Natural killer cell treated with Interleukin-12 subunit alpha and Interleukin-12 subunit beta and Interleukin-15 and Interleukin-18, amount 100 ng/mL, for 72 hours (primary cell): ENCODE results near the gene OR10H2. TPM values are rescaled to one million over a fixed set of nuclear protein-coding genes. Genes with fewer than 3 reads are reported as not detected.
"Not testable (repeated sequence)": the region's sequence is repeated elsewhere in the genome, so short reads cannot be mapped to it uniquely, and the experiment has no call there.

Source experiments
- ATAC-seq, 2 donors: fragments of 150-1000 bp; cut with Tn5 transposase in 1 of 2; sonication (Bioruptor Pico), chemical (Tn5 transposase) in 1 of 2; 2 replicates each; pipeline ENCODE4 v1.10.0; 2021
- DNase-seq: peaks from one replicate; pipeline ENCODE4 v3.0.0; 2022; ENCODE audit warnings: low spot score
- H3K27ac Mint-ChIP-seq, 2 donors: 1 replicate in 1 of 2; 2 replicates in 1 of 2; pipeline ENCODE4 v1.8.0; 2022; ENCODE audit warnings: mixed read lengths in 2 of 2, mild to moderate bottlenecking in 1 of 2, moderate library complexity in 1 of 2
- H3K27me3 Mint-ChIP-seq, 2 donors: 1 replicate in 1 of 2; 2 replicates in 1 of 2; pipeline ENCODE4 v1.8.0; 2022; ENCODE audit warnings: mixed read lengths in 2 of 2
- H3K36me3 Mint-ChIP-seq: one replicate; pipeline ENCODE4 v1.8.0; 2022; ENCODE audit warnings: mixed read lengths
- H3K4me1 Mint-ChIP-seq, 2 donors: 1 replicate in 1 of 2; 2 replicates in 1 of 2; pipeline ENCODE4 v1.8.0; 2022; ENCODE audit warnings: low read depth in 2 of 2, mixed read lengths in 2 of 2, mild to moderate bottlenecking in 1 of 2
- H3K4me3 Mint-ChIP-seq: one replicate; pipeline ENCODE4 v1.8.0; 2022; ENCODE audit warnings: mixed read lengths
- H3K9me3 Mint-ChIP-seq: 2 replicates; pipeline ENCODE4 v1.8.0; 2022; ENCODE audit warnings: mixed read lengths
- total RNA-seq, 2 donors: library from RNA; stranded (reverse); gene quantifications; one replicate each; pipeline ENCODE4 v1.2.3, GENCODE V29; 2022

OR10H2 gene
- total RNA-seq, 2 donors from 2014 or later: not detected

DNA sequence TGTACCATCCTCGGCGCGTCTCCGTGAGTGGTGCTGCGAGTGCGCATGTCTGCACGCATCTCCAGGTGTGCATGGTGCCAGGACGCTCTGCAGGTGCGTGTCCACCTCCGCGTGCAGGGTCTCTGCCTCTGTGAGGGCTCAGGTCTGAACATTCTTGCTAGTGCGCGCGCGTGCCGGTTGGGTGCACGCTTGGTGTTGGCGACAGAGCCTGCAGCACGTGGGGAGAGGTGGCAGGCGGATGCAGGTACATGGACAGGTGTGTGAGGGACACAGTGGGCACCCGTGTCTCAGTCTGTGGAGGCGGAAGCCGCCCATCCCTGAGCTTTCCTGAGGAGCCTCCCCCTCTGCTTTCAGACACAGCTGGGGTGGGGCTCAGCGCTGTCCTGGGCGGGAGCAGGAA lies 4.9 kb upstream of the OR10H2 start:
- DNase-seq (no peak), ATAC-seq (no peak)
- H3K4me3 Mint-ChIP-seq: no peak overlapping the region
- peaks cover 51 to 66% of the 10 kb centered on the region in 2 donors for H3K27me3 Mint-ChIP-seq
- H3K27ac Mint-ChIP-seq: no peak overlapping the region
- no peaks in the 10 kb centered on the region for H3K36me3 Mint-ChIP-seq
- H3K9me3 Mint-ChIP-seq: no peaks in the 10 kb centered on the region
- H3K4me1 Mint-ChIP-seq: peaks cover 0 to 4% of the 10 kb centered on the region in 2 donors

DNA sequence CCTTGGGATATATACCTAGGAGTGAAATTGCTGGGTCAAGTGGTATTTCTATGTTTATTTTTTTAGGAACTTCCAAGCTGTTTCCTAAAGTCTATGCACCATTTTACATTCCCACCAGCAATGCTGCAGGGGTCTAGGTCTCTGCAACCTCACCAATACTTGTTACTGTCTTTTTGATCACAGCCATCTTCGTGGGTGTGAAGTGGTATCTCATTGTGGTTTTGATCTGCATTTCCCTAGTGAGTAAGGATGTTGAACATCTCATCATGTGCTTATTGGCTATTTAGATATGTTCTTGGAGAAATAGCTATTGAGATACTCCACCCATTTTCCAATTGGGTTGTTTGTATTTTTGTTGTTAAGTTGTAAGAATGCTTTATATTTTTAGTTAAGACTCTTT lies 2.7 kb downstream of the OR10H2 start:
- H3K27me3 Mint-ChIP-seq: peaks cover 31 to 33% of the 10 kb centered on the region in 2 donors
- ATAC-seq: peak in 1 of 2 donors; percentile 57
- DNase-seq: no peak
- H3K36me3 Mint-ChIP-seq: no peaks in the 10 kb centered on the region
- no peak overlapping the region for H3K27ac Mint-ChIP-seq
- no peaks in the 10 kb centered on the region for H3K9me3 Mint-ChIP-seq
- peaks cover 15 to 17% of the 10 kb centered on the region in 2 donors for H3K4me1 Mint-ChIP-seq
- H3K4me3 Mint-ChIP-seq: no peak overlapping the region

DNA sequence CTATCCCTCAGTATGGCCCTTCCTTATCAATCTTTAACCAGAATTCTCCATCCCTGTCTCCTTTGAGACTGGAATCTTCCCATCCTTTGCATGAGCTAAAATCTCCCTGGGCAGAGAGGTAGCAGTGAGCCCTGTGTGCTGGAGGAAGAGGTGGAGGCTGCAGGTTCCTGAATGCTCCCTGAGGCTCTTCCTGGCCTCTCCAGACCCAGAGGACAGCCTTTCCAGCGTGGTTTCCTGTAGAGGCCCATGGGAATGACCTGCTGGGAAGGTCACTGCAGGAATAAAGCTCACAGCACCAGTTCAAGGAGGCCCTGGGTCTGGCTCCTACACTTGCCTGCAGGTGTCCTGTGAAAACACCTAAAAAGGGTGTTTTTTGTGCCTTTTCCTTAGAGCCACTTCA lies 4.6 kb downstream of the OR10H2 start:
- Mint-ChIP-seq H3K4me3 (no peak overlapping the region), H3K9me3 (no peaks in the 10 kb centered on the region), H3K36me3 (no peaks in the 10 kb centered on the region)

DNA sequence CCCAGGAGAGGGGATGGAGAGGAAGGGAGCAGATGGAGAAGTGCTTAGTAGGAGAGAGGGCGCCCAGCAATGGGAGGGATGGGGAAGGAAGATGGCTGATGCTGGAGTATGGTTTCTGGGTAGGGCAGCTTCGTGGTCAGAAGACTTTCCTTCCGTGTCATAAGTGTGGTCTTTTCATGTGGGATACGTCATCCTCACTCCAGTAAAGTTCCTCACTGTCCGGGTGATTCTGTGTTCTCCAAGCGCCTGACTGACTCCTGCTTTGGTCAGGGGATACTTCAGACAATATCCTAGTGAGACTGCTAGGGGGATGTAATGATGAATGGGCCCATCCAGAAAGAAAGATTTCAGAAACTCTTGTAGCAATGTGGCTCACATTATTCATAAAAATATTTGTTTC lies 6.1 kb downstream of the OR10H2 start:
- ATAC-seq (no peak), DNase-seq (no peak)
- H3K4me3 Mint-ChIP-seq: no peak overlapping the region
- no peaks in the 10 kb centered on the region for H3K9me3 Mint-ChIP-seq
- peaks cover 18 to 21% of the 10 kb centered on the region in 2 donors for H3K27me3 Mint-ChIP-seq
- H3K27ac Mint-ChIP-seq: no peak overlapping the region
- H3K4me1 Mint-ChIP-seq: peaks cover 11 to 17% of the 10 kb centered on the region in 2 donors
- H3K36me3 Mint-ChIP-seq: no peaks in the 10 kb centered on the region

More for the DNA sequence above, 4.6 kb downstream of the OR10H2 start:
- Mint-ChIP-seq H3K27ac (no peak overlapping the region), H3K27me3 (peaks cover 22 to 23% of the 10 kb centered on the region in 2 donors), H3K4me1 (peaks cover 12 to 17% of the 10 kb centered on the region in 2 donors)
- DNase-seq: no peak
- no peak for ATAC-seq

DNA sequence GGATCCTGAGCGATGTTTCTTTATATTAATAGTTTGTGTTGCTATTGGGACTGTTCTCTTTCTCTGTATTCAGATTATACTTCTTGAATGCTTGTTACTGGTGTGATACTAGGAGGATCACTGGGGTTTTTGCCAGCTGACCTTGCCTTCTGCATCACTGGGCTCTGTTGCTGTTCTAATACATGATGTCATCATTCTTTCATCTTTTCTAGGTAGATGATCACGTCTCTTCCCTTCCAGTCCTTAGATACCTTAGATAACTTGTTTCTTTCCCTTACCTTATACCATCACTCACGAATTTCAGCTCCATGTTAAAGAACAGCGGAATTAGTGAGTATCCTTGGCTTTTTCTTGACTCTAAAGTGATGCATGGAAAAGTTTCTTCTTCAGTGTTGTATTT lies 9.9 kb downstream of the OR10H2 start, which contains the start of gene OR10H3:
OR10H3 (plus strand) TSS at position 264 of the 400 bp plus-strand sequence. CDS start 3,408 bp downstream, outside the sequence.
- Mint-ChIP-seq H3K27ac (no peak within 1 kb of the TSS), H3K36me3 (peaks cover 15% of the 10 kb centered on the region)

DNA sequence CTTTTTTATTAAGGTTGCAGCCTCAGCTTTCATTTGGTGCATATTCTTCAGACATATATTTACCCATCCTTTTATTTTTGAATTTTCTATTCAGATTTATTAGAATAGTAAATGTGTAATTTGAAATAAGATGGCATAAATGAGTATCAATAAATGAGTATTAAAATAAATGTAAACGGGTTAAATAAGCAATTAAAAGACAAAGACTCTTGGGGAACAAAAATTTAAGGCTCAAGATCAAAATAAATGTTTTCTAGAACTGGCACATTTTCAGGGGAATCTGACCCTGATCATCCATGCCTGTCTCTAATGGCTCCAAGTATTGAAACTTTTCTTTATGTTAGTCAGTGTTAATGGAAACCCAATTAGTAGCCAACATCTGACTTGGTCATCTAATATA lies 13.0 kb downstream of the OR10H2 start:
- no peaks in the 10 kb centered on the region for H3K4me1 Mint-ChIP-seq
- peaks cover 15% of the 10 kb centered on the region for H3K36me3 Mint-ChIP-seq
- ATAC-seq (no peak), DNase-seq (no peak)
- H3K4me3 Mint-ChIP-seq: no peak overlapping the region
- peaks cover 9% of the 10 kb centered on the region for H3K9me3 Mint-ChIP-seq
- H3K27me3 Mint-ChIP-seq: peaks cover 32 to 49% of the 10 kb centered on the region in 2 donors
- no peak overlapping the region for H3K27ac Mint-ChIP-seq

More for the DNA sequence above, 9.9 kb downstream of the OR10H2 start, which contains the start of gene OR10H3:
- Mint-ChIP-seq H3K4me1 (no peaks in the 10 kb centered on the region), H3K27me3 (peaks cover 36 to 41% of the 10 kb centered on the region in 2 donors), H3K9me3 (peaks cover 9% of the 10 kb centered on the region), H3K4me3 (no peak within 1 kb of the TSS)
- ATAC-seq (no peak), DNase-seq (no peak)

DNA sequence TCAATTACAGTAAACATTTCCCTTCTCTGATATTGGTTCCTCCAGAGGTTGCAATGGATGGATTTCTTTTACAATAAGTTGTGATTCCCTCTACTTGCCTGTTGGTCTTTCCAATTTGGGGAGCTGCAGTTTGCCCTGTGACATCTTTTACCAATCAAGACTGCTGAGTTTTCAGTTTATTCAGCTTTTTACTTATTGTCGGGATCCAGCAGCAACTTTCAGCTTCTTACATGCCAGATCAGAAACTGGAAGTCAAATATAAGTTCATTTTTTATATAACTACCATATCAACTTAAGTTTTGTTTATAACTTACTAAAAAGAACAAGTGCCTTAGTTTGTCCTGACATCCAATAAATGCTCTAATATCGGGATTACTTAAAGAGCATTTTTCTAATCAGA lies 20.4 kb downstream of the OR10H2 start:
- Mint-ChIP-seq H3K4me1 (no peaks in the 10 kb centered on the region), H3K36me3 (no peaks in the 10 kb centered on the region), H3K27me3 (peaks cover 25 to 67% of the 10 kb centered on the region in 2 donors), H3K9me3 (no peaks in the 10 kb centered on the region), H3K4me3 (no peak overlapping the region), H3K27ac (no peak overlapping the region)
- ATAC-seq: no peak
- DNase-seq: no peak

DNA sequence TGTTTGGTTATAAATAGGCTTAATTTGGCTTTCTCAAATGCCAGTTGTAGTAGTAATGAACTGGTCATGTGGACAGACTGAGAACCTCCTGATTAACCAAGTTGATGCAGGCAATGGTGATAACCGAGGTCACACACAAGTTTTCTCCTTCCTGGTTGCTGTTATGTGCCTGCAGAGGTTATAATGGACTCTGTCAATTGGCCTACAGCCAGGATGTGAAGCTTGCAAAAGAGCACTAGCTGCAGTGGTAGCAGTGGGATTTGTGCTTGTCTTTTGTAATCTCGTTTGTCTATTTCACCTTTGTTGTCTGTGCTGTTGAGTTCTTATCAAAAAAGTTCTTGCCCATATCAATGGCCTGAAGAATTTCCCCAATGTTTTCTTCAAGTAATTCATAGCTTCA lies 30.6 kb downstream of the OR10H2 start:
- ATAC-seq: no peak
- Mint-ChIP-seq H3K9me3 (no peaks in the 10 kb centered on the region), H3K4me3 (no peak overlapping the region), H3K27ac (no peak overlapping the region), H3K27me3 (peaks cover 48 to 66% of the 10 kb centered on the region in 2 donors), H3K4me1 (peaks cover 3 to 5% of the 10 kb centered on the region in 2 donors), H3K36me3 (no peaks in the 10 kb centered on the region)
- no peak for DNase-seq

DNA sequence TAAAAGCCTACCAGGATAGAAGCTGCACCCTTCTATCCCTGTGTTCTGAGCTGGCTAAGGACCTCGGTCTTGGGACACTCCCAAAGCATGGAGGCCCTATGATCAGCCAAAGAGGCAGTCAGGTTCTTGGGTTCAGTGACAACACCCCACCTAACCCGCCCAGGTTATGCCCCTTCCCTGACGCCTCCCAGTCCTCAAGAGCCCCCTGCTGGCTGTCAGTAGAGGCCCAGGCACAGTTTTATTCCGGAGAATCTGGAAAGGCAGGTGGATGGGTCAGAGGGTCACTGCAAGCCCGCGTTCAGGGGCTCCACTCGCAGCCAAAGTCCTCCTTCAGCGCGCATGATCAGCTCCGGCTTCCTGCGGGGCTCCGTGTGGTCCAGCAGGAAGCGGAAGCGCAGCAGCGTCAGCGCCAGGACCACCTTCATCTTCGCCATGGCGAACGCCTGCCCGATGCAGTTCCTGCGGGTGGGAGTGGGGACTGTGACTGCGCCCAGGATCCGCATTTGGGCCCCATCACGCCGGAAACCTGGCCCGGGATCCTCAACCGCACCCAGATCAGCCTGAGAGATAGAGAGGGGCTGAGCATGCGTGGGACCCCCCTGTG lies 32.2 kb downstream of the OR10H2 start:
- Mint-ChIP-seq H3K36me3 (no peaks in the 10 kb centered on the region), H3K9me3 (no peaks in the 10 kb centered on the region), H3K27me3 (peaks cover 43 to 61% of the 10 kb centered on the region in 2 donors), H3K27ac (no peak overlapping the region), H3K4me1 (peaks cover 3 to 5% of the 10 kb centered on the region in 2 donors), H3K4me3 (no peak overlapping the region)
- ATAC-seq (no peak), DNase-seq (no peak)

DNA sequence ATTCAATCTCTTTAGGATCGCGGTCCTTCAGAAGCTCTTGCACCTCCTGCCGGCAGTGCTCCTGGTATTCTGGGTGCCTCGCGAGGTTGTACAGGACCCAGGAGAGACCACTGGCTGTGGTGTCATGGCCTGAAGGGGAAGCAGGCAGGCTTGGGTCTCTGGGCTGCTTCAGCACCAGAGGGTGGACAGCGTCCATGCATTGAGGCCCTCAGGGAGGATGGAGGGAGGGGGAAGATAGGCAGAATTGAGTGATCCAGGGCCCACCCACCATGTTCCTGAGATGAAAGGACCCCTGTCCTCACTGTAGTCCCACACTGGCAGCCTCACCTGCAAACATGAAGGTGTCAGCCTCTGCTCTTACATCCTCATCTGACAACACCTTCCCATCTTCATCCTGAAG lies 41.8 kb downstream of the OR10H2 start:
- Mint-ChIP-seq H3K9me3 (no peaks in the 10 kb centered on the region), H3K4me3 (no peak overlapping the region), H3K27ac (no peak overlapping the region), H3K4me1 (no peaks in the 10 kb centered on the region), H3K36me3 (no peaks in the 10 kb centered on the region), H3K27me3 (peaks cover 30 to 65% of the 10 kb centered on the region in 2 donors)
- DNase-seq: no peak
- no peak for ATAC-seq

DNA sequence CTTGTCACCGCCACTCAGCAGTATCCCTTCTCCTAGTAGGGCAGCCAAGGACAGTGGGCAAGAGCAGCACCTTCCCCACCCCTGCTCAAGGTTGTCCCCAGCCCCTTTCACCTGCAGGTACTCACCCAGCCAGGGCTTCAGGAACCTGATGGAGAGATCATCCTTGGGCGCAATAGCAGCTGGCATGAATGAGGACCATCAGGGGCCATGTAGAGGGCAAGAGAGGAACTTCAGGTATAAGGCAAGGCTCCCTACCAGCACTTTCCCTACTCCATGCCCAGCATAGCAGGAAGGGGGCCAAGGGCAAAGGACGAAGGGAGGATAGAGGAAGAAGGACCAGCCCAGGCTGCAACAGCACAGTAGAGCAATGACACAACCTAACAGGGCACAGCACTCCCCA lies 46.3 kb downstream of the OR10H2 start:
- peaks cover 27 to 65% of the 10 kb centered on the region in 2 donors for H3K27me3 Mint-ChIP-seq
- H3K36me3 Mint-ChIP-seq, H3K27ac Mint-ChIP-seq, H3K9me3 Mint-ChIP-seq, H3K4me1 Mint-ChIP-seq, H3K4me3 Mint-ChIP-seq, DNase-seq, ATAC-seq: not testable (repeated sequence)

DNA sequence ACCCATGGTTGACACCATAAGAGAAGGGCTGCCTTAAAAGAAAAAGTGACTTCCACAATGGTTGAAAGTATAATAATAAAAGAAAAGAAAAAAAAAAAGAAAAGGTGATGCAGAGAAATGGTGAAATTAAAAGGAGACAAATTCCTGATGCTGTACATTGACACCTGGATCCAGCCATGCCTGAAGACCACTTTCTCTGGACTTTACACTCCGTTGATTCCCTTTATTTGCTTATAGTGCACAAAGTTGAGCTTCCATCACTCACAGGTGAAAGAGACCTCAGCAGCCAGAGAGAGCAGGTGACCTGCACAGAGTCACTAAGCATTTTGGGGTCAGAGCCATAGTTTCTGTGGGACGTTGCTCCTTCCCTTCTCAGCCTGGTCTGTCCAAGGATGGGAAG lies 47.4 kb downstream of the OR10H2 start:
- no peak for DNase-seq
- Mint-ChIP-seq H3K27ac (no peak overlapping the region), H3K4me1 (no peaks in the 10 kb centered on the region), H3K9me3 (no peaks in the 10 kb centered on the region), H3K36me3 (no peaks in the 10 kb centered on the region), H3K4me3 (no peak overlapping the region), H3K27me3 (peaks cover 24 to 57% of the 10 kb centered on the region in 2 donors)
- ATAC-seq: no peak

DNA sequence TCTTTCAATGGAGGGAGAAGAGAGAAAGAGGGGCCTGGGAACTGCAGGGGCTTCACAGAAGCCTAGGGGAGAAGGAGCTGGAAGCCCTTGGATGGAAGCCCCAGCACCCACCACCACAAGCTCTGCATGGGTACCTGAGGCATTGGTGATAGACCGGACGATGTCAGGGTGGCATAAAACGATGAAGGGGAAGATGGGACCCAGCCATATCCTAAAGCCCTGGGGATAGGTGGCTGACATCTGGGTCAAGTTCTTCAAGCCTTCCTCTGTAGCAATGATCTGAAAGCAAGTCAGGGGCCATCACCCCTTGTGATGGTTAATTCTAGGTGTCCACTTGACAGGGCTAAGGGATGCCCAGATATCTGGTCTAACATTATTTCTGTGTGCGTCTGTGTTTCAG lies 48.4 kb downstream of the OR10H2 start:
- ATAC-seq: no peak
- Mint-ChIP-seq H3K36me3 (no peaks in the 10 kb centered on the region), H3K27ac (no peak overlapping the region), H3K27me3 (peaks cover 21 to 52% of the 10 kb centered on the region in 2 donors), H3K4me3 (no peak overlapping the region), H3K9me3 (no peaks in the 10 kb centered on the region), H3K4me1 (no peaks in the 10 kb centered on the region)
- DNase-seq: no peak

DNA sequence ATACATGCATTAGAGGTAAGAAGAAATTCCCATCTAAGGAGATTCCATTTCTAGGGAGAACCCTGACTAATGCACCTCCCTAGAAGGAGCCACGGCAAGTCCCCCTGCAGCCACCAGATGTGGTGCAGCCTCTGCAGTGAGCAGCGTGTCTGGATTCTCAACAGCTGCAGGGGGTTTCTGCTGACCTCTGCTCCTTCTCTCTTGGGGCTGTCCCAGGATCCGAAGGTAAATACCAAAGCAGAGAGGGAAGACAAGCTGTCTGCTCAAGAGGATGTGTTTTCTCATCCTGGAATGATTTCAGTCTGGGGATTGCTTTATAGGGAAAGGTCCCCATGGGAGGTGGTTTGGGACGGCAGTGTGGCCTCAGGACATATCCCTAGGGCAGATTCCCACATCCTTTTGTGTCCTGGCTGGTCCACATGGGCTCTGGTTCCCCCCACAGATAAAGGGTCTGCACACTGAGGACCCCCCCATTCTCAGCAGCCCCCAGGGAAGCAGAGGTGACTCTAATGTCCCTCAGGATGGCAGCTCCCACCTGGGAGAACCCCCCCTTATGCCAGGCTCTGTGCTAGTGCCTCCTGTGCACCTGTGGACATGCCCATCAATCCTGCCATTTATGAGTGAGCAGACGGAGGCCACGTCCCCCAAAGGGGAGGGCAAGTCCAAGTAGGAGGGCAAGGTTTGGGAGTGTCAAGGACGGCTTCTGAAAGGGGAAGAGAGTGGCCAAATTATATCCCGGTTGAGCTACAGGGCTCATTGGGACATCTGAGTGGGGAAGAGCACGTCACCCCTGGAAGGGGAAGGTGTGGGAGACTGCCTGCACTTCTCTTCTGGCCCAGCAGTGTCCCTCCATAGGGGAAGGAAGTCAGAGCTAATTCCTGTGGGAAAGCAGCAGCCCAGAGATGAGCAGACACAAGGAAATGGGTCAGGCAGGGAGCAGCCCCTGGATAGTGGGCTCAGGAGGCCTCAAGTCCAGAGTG lies 49.5 kb downstream of the OR10H2 start:
- ATAC-seq: no peak
- no peak overlapping the region for H3K4me3 Mint-ChIP-seq
- no peak overlapping the region for H3K27ac Mint-ChIP-seq
- H3K36me3 Mint-ChIP-seq: no peaks in the 10 kb centered on the region
- no peaks in the 10 kb centered on the region for H3K4me1 Mint-ChIP-seq
- no peak for DNase-seq
- H3K27me3 Mint-ChIP-seq: peaks cover 15 to 43% of the 10 kb centered on the region in 2 donors
- H3K9me3 Mint-ChIP-seq: no peaks in the 10 kb centered on the region
